ENCODE measurements around the gene HBP1.
A peak's percentile ranks its signal among the peaks of the same experiment; 100 is the strongest.
"Not testable (repeated sequence)": the region's sequence is repeated elsewhere in the genome, so short reads cannot be mapped to it uniquely, and the experiment has no call there.

The HBP1 gene

GRCh38 chr7:107155726-107156125 is 13.1 kb upstream of the HBP1 start:
- DNase-seq = not testable (repeated sequence)

- no peak for DNase-seq
These were observed 11.7 kb upstream of the HBP1 start for GRCh38 chr7:107157091-107157490.

- DNase-seq = no peak
These were observed 10.8 kb upstream of the HBP1 start for GRCh38 chr7:107158028-107158427.

- no peak for DNase-seq
These were observed 8.4 kb upstream of the HBP1 start for GRCh38 chr7:107160389-107160788.

GRCh38 chr7:107161415-107161814 is 7.4 kb upstream of the HBP1 start:
- no peak for DNase-seq

- no peak for DNase-seq
These were observed 6.3 kb upstream of the HBP1 start for GRCh38 chr7:107162475-107162874.

GRCh38 chr7:107164092-107164491 is 4.7 kb upstream of the HBP1 start:
- no peak for DNase-seq

- DNase-seq = no peak
These were observed 3.5 kb upstream of the HBP1 start for GRCh38 chr7:107165341-107165740.

- no peak for DNase-seq
These were observed 1.9 kb upstream of the HBP1 start for GRCh38 chr7:107166736-107167426.

GRCh38 chr7:107167483-107168232 is 1.1 kb upstream of the HBP1 start:
- peak in 19 of 51 donors; percentile 48 to 86 (median 64) for DNase-seq

GRCh38 chr7:107169120-107170050 is 582 bp downstream of the HBP1 start:
- peak; percentile 88 to 98 (median 95) for DNase-seq

GRCh38 chr7:107170051-107170915 is 1.5 kb downstream of the HBP1 start:
- no peak for DNase-seq

- DNase-seq = no peak
These were observed 2.7 kb downstream of the HBP1 start for GRCh38 chr7:107171496-107171895.

GRCh38 chr7:107172276-107173032 is 3.7 kb downstream of the HBP1 start:
- DNase-seq = no peak

GRCh38 chr7:107173191-107173590 is 4.4 kb downstream of the HBP1 start:
- DNase-seq = no peak

- DNase-seq = peak in 1 of 51 donors; percentile 32
These were observed 5.0 kb downstream of the HBP1 start for GRCh38 chr7:107173691-107174406.

GRCh38 chr7:107179326-107180164 is 10.7 kb downstream of the HBP1 start:
- DNase-seq = no peak

GRCh38 chr7:107180378-107180777 is 11.6 kb downstream of the HBP1 start:
- no peak for DNase-seq

GRCh38 chr7:107181172-107181571 is 12.4 kb downstream of the HBP1 start:
- no peak for DNase-seq

Data from hypothalamus (tissue), 51 donors.